GM12878 (cell line): Measurements from ENCODE around the gene CRTC1.

Experiments used
- BCLAF1 ChIP-seq: fragments of 450-650 bp; IDR thresholded peaks from 2 replicates; pipeline ENCODE4 v1.6.1; 2017; ENCODE audit warnings: antibody characterized with exemption, mild to moderate bottlenecking, moderate library complexity
- CHD1 ChIP-seq: IDR thresholded peaks from 2 replicates; pipeline ENCODE4 v1.6.1; 2012; ENCODE audit warnings: low read depth, low read length, improper control_type of control experiment
- CTCF ChIP-seq, 3 experiments: IDR thresholded peaks in 2 of 3; conservative IDR thresholded peaks in 1 of 3; 2 replicates each; pipeline ENCODE4 v1.5.1; 2011; ENCODE audit warnings: low read depth in 3 of 3, low read length in 3 of 3, mild to moderate bottlenecking in 3 of 3, control low read depth in 2 of 3, moderate library complexity in 2 of 3, inconsistent platforms in 1 of 3, mixed read lengths in 1 of 3; ENCODE audit not compliant: control insufficient read depth in 2 of 3, insufficient read depth in 1 of 3; ENCODE audit errors: extremely low read depth in 1 of 3
- EZH2 ChIP-seq: IDR thresholded peaks from 2 replicates; pipeline ENCODE4 v1.6.1; 2012; ENCODE audit warnings: low read depth, mild to moderate bottlenecking, control low read depth, inconsistent platforms, low read length, borderline replicate concordance; ENCODE audit not compliant: control insufficient read depth
- KDM1A ChIP-seq: fragments of 200-600 bp; sonication (generic); IDR thresholded peaks from 2 replicates; pipeline ENCODE4 v1.6.1; 2016; ENCODE audit warnings: borderline replicate concordance
- MTA2 ChIP-seq: fragments of 450-650 bp; IDR thresholded peaks from 2 replicates; pipeline ENCODE4 v1.6.1; 2016; ENCODE audit warnings: low read depth, mild to moderate bottlenecking, moderate library complexity
- POLR2AphosphoS5 ChIP-seq: IDR thresholded peaks from 2 replicates; pipeline ENCODE4 v1.6.1; 2011; ENCODE audit warnings: mild to moderate bottlenecking, low read length, inconsistent platforms
- SMAD1 ChIP-seq: fragments of 450-650 bp; IDR thresholded peaks from 2 replicates; pipeline ENCODE4 v1.6.1; 2018; ENCODE audit warnings: mild to moderate bottlenecking, low read depth; ENCODE audit not compliant: partially characterized antibody
- ZNF207 ChIP-seq: fragments of 450-650 bp; IDR thresholded peaks from 2 replicates; pipeline ENCODE4 v1.6.1; 2014; ENCODE audit warnings: antibody characterized with exemption, mild to moderate bottlenecking, borderline replicate concordance

GRCh38 chr19:18657590-18658365 is 25.7 kb upstream of the CRTC1 start:
- no peak for TF ChIP-seq CTCF (IDR thresholded peaks at IDR 0.05 in 2 of 3, conservative IDR thresholded peaks at IDR 0.05 in 1 of 3; ENCODE audit: control insufficient read depth in 2 of 3, extremely low read depth in 1 of 3, insufficient read depth in 1 of 3, low read depth in 3 of 3, low read length in 3 of 3)
- TF ChIP-seq BCLAF1: no peak
- no peak for TF ChIP-seq MTA2
- TF ChIP-seq SMAD1: no peak
- TF ChIP-seq CHD1: no peak
- 0 out of 2 replicates have a peak, but pooled peaks have one; percentile 38 for TF ChIP-seq POLR2AphosphoS5
- TF ChIP-seq KDM1A: no peak
- no peak for TF ChIP-seq ZNF207
- no peak for TF ChIP-seq EZH2
